Erythroblast (primary cell): ENCODE data around the gene OR10P1.

Experiments used
- GATA1 ChIP-seq: IDR thresholded peaks from 2 replicates; pipeline ENCODE4 v1.6.1; 2011; ENCODE audit warnings: low read depth, mild to moderate bottlenecking, control low read depth, low read length, moderate library complexity
- POLR2A ChIP-seq: IDR thresholded peaks from 2 replicates; pipeline ENCODE4 v1.6.1; 2011; ENCODE audit warnings: mild to moderate bottlenecking, low read length

DNA sequence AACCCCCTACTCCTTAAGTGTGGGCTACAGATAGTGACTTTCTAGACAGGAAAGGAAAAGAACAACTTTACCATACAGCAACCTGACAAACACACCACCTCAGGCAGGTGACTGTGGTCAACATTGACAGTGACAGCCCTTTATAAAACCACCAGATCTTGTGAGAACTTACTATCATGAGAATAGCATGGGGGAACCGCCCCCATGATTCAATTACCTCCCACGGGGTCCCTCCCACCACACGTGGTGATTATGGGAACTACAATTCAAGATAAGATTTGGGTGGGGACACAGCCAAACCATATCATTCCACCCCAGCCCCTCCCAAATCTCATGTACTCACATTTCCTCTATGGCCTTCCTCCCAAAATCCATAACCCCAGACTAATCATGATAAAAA, 16.3 kb downstream of the OR10P1 start:
- TF ChIP-seq POLR2A, result no peak
- TF ChIP-seq GATA1, result no peak
